Measurements from ENCODE around the gene CHRNG.

The CHRNG gene

DNA sequence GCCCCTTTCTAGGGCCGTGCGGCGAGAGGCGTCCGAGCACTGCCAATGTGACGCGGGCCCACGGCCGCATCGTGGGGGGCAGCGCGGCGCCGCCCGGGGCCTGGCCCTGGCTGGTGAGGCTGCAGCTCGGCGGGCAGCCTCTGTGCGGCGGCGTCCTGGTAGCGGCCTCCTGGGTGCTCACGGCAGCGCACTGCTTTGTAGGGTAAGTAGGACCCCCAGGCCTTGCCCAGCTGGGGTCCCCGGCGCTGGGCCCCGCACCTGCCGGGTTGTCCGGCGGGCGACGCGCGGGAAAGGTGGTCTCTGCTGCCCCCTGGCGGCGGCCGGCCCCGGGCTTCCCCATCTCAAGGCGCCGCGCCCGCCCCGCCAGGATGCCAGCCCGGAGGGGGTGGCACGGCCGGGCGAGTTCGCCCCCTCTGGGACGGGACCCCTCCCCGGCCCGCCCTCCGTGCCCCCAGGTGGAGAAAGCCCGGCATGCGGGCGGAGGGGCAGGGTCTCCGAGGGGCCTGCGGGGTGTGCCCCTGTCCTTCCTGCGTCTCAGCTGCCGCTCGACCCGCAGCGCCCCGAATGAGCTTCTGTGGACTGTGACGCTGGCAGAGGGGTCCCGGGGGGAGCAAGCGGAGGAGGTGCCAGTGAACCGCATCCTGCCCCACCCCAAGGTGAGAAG lies 17.4 kb upstream of the CHRNG start:
- DNase-seq (ENCODE audit: low read depth, low spot score), result no peak
- TF ChIP-seq, protein P1, sequence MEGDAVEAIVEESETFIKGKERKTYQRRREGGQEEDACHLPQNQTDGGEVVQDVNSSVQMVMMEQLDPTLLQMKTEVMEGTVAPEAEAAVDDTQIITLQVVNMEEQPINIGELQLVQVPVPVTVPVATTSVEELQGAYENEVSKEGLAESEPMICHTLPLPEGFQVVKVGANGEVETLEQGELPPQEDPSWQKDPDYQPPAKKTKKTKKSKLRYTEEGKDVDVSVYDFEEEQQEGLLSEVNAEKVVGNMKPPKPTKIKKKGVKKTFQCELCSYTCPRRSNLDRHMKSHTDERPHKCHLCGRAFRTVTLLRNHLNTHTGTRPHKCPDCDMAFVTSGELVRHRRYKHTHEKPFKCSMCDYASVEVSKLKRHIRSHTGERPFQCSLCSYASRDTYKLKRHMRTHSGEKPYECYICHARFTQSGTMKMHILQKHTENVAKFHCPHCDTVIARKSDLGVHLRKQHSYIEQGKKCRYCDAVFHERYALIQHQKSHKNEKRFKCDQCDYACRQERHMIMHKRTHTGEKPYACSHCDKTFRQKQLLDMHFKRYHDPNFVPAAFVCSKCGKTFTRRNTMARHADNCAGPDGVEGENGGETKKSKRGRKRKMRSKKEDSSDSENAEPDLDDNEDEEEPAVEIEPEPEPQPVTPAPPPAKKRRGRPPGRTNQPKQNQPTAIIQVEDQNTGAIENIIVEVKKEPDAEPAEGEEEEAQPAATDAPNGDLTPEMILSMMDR (IDR thresholded peaks at IDR 0.05; ENCODE audit: insufficient read depth, low read length, missing control alignments), result peak; percentile 74
- CTCF ChIA-PET, result interaction anchor here (0.9 to 5.5 kb wide), 20 partner anchors 10 to 894 kb away, joined by 3 to 41 read pairs (median 4); partner anchors contain the start of genes EIF4E2 and TIGD1
- H3K4me3 ChIP-seq (ENCODE audit: low read depth, low read length), result no peak overlapping the region
- POLR2A ChIA-PET, result no interaction called here

DNA sequence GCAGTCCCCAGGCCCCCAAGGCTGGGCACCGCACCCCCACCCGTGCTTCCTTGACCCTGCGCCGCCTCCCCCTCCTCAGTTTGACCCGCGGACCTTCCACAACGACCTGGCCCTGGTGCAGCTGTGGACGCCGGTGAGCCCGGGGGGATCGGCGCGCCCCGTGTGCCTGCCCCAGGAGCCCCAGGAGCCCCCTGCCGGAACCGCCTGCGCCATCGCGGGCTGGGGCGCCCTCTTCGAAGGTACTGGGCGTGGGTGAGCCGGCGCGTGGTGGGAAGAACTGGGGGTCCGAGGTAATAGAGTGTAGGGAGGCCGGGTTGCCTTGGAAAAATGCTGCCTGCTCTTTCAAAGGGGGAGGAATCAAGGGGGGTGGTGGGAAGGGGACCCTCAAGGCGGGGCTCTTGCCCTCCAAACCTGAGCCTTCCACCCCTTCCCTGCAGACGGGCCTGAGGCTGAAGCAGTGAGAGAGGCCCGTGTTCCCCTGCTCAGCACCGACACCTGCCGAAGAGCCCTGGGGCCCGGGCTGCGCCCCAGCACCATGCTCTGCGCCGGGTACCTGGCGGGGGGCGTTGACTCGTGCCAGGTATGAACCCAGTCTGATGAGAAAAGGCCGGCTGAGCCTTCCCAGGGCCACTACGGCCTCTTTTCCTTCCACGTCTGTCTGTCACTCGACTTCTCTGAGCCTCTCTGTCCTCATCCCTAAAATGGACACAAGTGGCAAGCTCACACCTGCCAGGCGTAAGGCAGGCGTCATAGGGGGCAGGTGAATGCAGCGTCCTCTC lies 16.7 kb upstream of the CHRNG start:
- TF ChIP-seq, protein P1 (IDR thresholded peaks at IDR 0.05; ENCODE audit: insufficient read depth, low read length, missing control alignments), result no peak
- CTCF ChIA-PET, result interaction anchor here (0.9 to 5.5 kb wide), 18 partner anchors 10 to 895 kb away, joined by 3 to 41 read pairs (median 6); partner anchors contain the start of gene CHRNG
- H3K4me3 ChIP-seq (ENCODE audit: low read depth, low read length), result no peak overlapping the region

DNA sequence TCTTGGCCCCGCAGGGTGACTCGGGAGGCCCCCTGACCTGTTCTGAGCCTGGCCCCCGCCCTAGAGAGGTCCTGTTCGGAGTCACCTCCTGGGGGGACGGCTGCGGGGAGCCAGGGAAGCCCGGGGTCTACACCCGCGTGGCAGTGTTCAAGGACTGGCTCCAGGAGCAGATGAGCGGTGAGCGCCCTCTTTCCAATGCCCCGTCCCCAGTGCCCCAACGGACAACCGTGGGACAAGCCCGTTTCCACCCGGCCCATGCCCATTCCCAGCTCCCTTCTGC lies 16.1 kb upstream of the CHRNG start:
- TF ChIP-seq, protein P1 (IDR thresholded peaks at IDR 0.05; ENCODE audit: insufficient read depth, low read length, missing control alignments), result no peak
- no peak overlapping the region for H3K4me3 ChIP-seq (ENCODE audit: low read depth, low read length)
- DNase-seq (ENCODE audit: low read depth, low spot score), result no peak
- ChIA-PET CTCF (interaction anchor here (0.7 to 5.5 kb wide), 10 partner anchors 12 to 624 kb away, joined by 3 to 41 read pairs (median 4); partner anchors contain the start of genes CHRNG, EIF4E2 and TIGD1), POLR2A (no interaction called here)

More for the DNA sequence above, 16.7 kb upstream of the CHRNG start:
- DNase-seq (ENCODE audit: low read depth, low spot score), result no peak
- POLR2A ChIA-PET, result no interaction called here

DNA sequence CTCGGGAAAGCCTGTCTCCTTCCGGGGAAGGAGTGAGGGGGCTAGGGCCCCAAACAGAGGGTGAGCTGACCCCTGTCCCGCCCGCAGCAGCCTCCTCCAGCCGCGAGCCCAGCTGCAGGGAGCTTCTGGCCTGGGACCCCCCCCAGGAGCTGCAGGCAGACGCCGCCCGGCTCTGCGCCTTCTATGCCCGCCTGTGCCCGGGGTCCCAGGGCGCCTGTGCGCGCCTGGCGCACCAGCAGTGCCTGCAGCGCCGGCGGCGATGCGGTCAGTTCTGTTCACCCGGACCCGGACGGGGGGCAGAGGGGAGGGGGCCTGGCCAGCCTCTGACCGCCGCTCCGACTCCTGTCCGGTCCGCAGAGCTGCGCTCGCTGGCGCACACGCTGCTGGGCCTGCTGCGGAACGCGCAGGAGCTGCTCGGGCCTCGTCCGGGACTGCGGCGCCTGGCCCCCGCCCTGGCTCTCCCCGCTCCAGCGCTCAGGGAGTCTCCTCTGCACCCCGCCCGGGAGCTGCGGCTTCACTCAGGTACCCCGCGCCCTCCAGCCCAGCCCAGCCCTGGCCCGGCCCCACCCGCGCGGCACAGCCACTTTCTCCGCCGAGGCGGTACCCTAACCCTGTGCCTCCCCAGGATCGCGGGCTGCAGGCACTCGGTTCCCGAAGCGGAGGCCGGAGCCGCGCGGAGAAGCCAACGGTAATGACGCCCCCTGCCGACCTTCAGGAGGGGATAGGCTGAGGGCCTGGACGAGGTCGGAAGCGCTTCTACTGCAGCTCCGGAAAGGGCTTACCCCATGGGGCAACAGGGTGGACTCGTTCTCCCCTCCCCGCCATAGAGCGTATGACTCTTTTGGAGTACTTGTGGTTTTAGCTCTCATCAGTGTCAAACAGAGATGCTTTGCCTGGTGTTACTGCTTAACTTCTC lies 15.6 kb upstream of the CHRNG start:
- DNase-seq (ENCODE audit: low read depth, low spot score), result no peak
- TF ChIP-seq, protein P1 (IDR thresholded peaks at IDR 0.05; ENCODE audit: insufficient read depth, low read length, missing control alignments), result peak; percentile 15
- no peak overlapping the region for H3K4me3 ChIP-seq (ENCODE audit: low read depth, low read length)
- ChIA-PET POLR2A (no interaction called here), CTCF (interaction anchor here (0.7 to 5.5 kb wide), 12 partner anchors 9 to 625 kb away, joined by 3 to 41 read pairs (median 4); partner anchors contain the start of genes CHRNG, EIF4E2 and TIGD1)

DNA sequence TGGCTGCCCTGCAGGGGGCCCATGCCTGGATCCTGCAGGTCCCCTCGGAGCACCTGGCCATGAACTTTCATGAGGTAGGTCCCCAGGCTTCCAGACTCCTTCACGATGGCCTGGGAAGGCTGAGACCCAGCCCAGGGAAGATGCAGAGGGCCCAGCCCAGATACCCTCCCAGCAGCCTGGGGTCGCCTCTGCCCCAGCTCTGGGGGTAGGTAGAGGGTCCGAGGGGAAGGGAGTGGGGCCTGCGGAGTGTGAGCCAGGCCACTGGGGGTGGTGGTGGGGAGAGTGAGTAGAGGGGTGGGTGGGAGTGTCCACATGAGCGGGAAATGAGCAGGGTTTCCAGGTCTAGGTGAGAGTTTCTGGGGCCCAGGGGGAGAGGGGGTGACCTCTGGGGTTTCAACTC lies 14.7 kb upstream of the CHRNG start:
- CTCF ChIA-PET, result interaction anchor here (1.3 to 5.5 kb wide), 5 partner anchors 10 to 618 kb away, joined by 6 to 41 read pairs (median 8); partner anchors contain the start of gene CHRNG
- POLR2A ChIA-PET, result no interaction called here

More for the DNA sequence above, 14.7 kb upstream of the CHRNG start:
- DNase-seq (ENCODE audit: low read depth, low spot score), result no peak
- no peak overlapping the region for H3K4me3 ChIP-seq (ENCODE audit: low read depth, low read length)
- TF ChIP-seq, protein P1 (IDR thresholded peaks at IDR 0.05; ENCODE audit: insufficient read depth, low read length, missing control alignments), result no peak
